H1 (cell line): Measurements from ENCODE around the gene HSD17B1. TPM values are rescaled to one million over a fixed set of nuclear protein-coding genes. Genes with fewer than 3 reads are reported as not detected.

Experiments used
- SAP30 ChIP-seq: fragments of 300-600 bp; sonication (generic); IDR thresholded peaks from 2 replicates; pipeline ENCODE4 v1.7.1; 2012; ENCODE audit warnings: low read length, moderate library complexity, mild to moderate bottlenecking, inconsistent platforms; ENCODE audit not compliant: insufficient read depth, insufficient replicate concordance
- ZNF274 ChIP-seq: IDR thresholded peaks from 2 replicates; pipeline ENCODE4 v1.7.0; 2012; ENCODE audit warnings: low read length, borderline replicate concordance; ENCODE audit errors: extremely low read depth
- polyA plus RNA-seq, 7 experiments: library from polyadenylated mRNA; depleted of rRNA in 3 of 7; stranded (reverse) in 5 of 7; unstranded in 2 of 7; fragments of >200 nt in 5 of 7; fragments of 200-250 nt in 2 of 7; gene quantifications; 1 replicate in 5 of 7; 2 replicates in 1 of 7; 4 replicates in 1 of 7; pipeline versions ENCODE4 v1.2.1 to v1.2.3, GENCODE V29; 2011 to 2013; ENCODE audit warnings: missing spikeins in 2 of 7, mixed read lengths in 2 of 7
- total RNA-seq: library from RNA; stranded (reverse); fragmentation: NEBNext Ultra II Directional; extraction: Animal tissue kit (Norgen Biotek cat#: 25700); gene quantifications from 2 replicates; pipeline ENCODE4 v1.2.1, GENCODE V29; 2021

Gene HSD17B1
- total and polyA plus RNA-seq, 2 of the 8 experiments (the other 6 are each of a cell fraction or from before 2014, with no cell fraction given): 0.88 to 1.0 TPM

DNA sequence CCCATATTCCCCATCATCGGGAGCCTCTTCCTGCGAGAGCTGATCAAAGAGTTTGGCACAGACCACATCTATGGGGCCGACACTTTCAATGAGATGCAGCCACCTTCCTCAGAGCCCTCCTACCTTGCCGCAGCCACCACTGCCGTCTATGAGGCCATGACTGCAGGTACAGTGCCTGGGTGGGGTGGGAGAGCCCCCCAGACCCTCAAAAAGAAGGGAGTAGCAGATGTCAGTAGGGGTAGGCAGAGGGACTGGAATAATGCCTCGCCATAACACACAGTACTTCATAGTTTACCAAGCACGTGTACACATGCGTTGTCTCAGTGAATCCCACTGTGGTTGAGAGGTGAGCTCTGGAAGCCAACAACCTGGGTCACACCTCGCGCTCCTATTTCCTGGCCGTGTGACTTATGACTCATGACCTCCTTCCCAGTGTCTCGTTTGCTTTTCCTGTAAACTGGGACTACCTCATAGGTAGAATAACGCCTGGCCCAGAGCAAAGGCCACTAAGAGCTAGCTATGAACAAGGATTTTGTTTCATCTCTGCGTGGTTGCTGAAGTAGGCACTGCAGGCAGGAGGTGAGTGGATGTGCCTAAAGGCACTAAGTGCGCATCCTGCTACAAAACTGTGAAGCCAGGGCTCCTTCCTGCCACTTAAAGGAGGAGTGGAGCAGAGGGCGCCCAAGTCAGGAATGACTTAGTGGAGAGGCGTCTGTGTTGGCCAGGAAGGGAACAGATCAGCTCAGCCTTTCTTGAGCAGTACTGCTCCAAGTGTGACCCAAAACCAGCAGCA, 11.5 kb upstream of the HSD17B1 start (continued):
- TF ChIP-seq ZNF274: no peak
- TF ChIP-seq SAP30: no peak
- TF ChIP-seq, all 59 proteins: peak for 0
